Measurements from ENCODE around the gene NRIP2. TPM values are rescaled to one million over a fixed set of nuclear protein-coding genes. Genes with fewer than 3 reads are reported as not detected.

Gene NRIP2
- total RNA-seq, 3 donors from 2014 or later, result 0.64 to 2.2 (median 0.96) TPM

GRCh38 chr12:2796187-2796666 lies 38.6 kb downstream of the NRIP2 start:
- ATAC-seq, result peak; percentile 42

GRCh38 chr12:2795291-2796186 lies 39.3 kb downstream of the NRIP2 start:
- Histone ChIP-seq H3K9me3 (no peaks in the 10 kb centered on the region), H3K4me3 (peak overlapping the region; percentile 88), H3K4me1 (ENCODE audit: low read depth) (peaks cover 7% of the 10 kb centered on the region), H3K36me3 (ENCODE audit: low read depth) (peaks cover 4% of the 10 kb centered on the region)
- DNase-seq (peak; percentile 87 to 88 (median 88)), ATAC-seq (peak; percentile 84)
- TF ChIP-seq, protein P1, sequence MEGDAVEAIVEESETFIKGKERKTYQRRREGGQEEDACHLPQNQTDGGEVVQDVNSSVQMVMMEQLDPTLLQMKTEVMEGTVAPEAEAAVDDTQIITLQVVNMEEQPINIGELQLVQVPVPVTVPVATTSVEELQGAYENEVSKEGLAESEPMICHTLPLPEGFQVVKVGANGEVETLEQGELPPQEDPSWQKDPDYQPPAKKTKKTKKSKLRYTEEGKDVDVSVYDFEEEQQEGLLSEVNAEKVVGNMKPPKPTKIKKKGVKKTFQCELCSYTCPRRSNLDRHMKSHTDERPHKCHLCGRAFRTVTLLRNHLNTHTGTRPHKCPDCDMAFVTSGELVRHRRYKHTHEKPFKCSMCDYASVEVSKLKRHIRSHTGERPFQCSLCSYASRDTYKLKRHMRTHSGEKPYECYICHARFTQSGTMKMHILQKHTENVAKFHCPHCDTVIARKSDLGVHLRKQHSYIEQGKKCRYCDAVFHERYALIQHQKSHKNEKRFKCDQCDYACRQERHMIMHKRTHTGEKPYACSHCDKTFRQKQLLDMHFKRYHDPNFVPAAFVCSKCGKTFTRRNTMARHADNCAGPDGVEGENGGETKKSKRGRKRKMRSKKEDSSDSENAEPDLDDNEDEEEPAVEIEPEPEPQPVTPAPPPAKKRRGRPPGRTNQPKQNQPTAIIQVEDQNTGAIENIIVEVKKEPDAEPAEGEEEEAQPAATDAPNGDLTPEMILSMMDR (IDR thresholded peaks at IDR 0.05), result no peak
- intact Hi-C loops (cut with DNase I, micrococcal nuclease), result no loop called here

More at GRCh38 chr12:2796187-2796666, 38.6 kb downstream of the NRIP2 start:
- H3K4me3 ChIP-seq, result peak overlapping the region; percentile 88
- peaks cover 7% of the 10 kb centered on the region for H3K4me1 ChIP-seq (ENCODE audit: low read depth)
- TF ChIP-seq, protein P1 (IDR thresholded peaks at IDR 0.05), result no peak
- no peaks in the 10 kb centered on the region for H3K9me3 ChIP-seq
- peaks cover 4% of the 10 kb centered on the region for H3K36me3 ChIP-seq (ENCODE audit: low read depth)
- DNase-seq, result peak in 1 of 3 donors; percentile 48
- intact Hi-C loops (cut with DNase I, micrococcal nuclease), result no loop called here

DNA sequence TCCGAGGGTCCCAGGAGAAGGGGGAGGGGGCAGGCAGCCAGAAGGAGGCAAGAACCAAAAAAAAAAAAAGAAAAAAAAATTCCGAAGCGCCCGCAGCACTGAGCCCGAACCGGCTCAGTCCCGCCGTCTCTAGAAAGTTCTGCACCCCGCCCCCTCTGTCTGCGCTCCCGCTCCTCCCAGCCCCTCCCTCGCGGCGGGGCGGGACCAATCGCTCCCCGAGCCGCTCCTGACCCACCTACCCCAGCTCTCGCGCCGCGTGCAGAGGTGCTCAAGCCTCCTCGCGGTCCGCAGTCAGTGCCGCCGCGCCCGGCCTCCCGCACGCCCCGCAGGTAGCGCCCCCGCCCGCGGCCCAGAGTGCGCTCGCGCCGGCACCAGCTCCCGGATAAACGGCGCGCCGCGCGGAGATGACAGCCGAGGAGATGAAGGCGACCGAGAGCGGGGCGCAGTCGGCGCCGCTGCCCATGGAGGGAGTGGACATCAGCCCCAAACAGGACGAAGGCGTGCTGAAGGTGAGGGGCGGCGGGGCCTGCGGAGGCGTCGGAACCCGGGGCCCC lies 40.0 kb downstream of the NRIP2 start, which contains the start of gene FKBP4:
TSS of gene FKBP4 (plus strand) at position 235 of the 554 bp plus-strand sequence. CDS start at position 405, 170 bp downstream.
- TF ChIP-seq, protein P1 (IDR thresholded peaks at IDR 0.05), result no peak
- ATAC-seq, result peak; percentile 95
- intact Hi-C loops (cut with DNase I, micrococcal nuclease), result no loop called here

DNA sequence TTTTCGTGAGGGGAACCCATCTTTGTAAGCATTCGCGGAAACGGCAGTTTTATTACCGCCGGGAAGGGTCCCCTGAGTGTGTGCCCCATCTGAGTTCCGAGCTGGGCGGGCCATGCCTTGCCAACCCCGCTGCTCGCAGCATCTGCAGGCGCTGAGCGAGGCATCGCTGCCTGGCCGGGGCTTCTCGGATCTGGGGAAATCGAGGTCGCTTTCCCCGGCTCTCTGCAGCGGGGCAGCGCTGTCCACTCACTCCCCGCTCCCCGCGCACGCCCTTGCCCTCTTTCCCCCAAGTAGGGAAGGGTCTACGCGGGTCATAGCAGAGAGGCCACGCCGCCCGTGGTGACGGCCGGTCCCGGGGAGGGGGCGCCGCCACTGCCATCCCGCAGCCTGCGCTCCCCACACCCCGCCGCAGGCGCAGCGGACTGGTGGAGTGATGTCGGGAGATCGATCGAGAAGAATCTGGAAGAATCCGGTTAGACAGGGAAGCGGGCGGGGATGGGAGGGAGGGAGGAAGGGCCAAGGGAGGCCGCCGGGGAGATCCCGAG lies 40.6 kb downstream of the NRIP2 start:
- DNase-seq (peak in 1 of 3 donors; percentile 48), ATAC-seq (peak; percentile 64)
- H3K36me3 ChIP-seq (ENCODE audit: low read depth), result no peaks in the 10 kb centered on the region
- H3K4me1 ChIP-seq (ENCODE audit: low read depth), result peaks cover 7% of the 10 kb centered on the region
- intact Hi-C loops (cut with DNase I, micrococcal nuclease), result no loop called here
- TF ChIP-seq, protein P1 (IDR thresholded peaks at IDR 0.05), result no peak
- H3K4me3 ChIP-seq, result peak overlapping the region; percentile 88
- no peaks in the 10 kb centered on the region for H3K9me3 ChIP-seq

More for the DNA sequence above, 40.0 kb downstream of the NRIP2 start, which contains the start of gene FKBP4:
- peaks cover under 1% of the 10 kb centered on the region for H3K36me3 ChIP-seq (ENCODE audit: low read depth)
- H3K4me3 ChIP-seq, result peak within 1 kb of the TSS; percentile 88
- H3K4me1 ChIP-seq (ENCODE audit: low read depth), result peaks cover 7% of the 10 kb centered on the region
- H3K9me3 ChIP-seq, result no peaks in the 10 kb centered on the region
- peak; percentile 95 to 96 (median 96) for DNase-seq

- H3K4me1 ChIP-seq (ENCODE audit: low read depth), result peaks cover 7% of the 10 kb centered on the region
- no peaks in the 10 kb centered on the region for H3K9me3 ChIP-seq
- H3K4me3 ChIP-seq, result no peak overlapping the region
- intact Hi-C loops (cut with DNase I, micrococcal nuclease), result no loop called here
- ATAC-seq (no peak), DNase-seq (no peak)
- H3K36me3 ChIP-seq (ENCODE audit: low read depth), result no peaks in the 10 kb centered on the region
- TF ChIP-seq, protein P1 (IDR thresholded peaks at IDR 0.05), result no peak
Observed at GRCh38 chr12:2793561-2793960, 41.3 kb downstream of the NRIP2 start.

Data from mucosa of descending colon (tissue), 3 donors.